ENCODE measurements around the gene TIFAB.

TIFAB gene

DNA sequence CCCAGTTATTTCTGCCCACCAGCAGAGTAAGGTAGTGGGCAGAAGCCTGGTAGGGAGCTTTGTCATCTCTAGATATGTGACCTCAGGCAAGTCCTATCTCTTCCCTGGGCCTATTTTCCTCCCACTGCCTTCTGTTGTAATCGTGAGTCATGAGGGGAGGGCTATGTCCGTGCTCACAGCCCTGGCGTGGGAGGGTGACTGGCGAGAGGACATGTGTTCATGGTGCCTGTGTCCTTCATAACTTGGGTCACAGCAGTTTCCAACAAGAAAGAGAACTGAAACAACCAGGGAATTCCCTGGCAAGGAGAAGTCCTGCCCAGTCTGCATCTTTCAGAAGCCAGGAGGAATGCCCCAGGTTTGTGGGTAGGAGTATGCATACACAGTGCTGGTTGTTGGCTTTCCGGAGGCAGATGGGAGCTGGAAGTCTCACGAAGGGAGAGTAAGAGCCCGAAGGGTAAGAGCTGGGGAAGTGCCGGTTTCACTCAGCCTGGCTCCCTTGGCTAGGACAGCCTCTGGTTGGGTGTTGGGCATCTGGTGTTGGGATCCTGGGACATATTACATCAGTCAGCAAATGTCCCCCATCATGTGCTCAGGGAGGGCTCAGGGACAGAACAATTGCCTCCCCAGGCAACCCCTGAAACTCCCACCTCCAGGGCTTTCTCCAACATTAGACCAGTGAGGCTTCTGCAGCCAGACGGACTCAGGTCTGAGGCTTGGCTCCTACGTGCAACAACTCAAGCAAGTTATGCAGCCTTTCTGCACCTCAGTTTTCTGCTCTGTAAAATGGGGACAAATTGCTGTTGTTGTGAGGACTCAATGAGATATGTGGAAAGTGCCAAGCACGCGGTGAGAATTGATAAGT lies 4.3 kb upstream of the TIFAB start:
- TF ChIP-seq, protein P1, sequence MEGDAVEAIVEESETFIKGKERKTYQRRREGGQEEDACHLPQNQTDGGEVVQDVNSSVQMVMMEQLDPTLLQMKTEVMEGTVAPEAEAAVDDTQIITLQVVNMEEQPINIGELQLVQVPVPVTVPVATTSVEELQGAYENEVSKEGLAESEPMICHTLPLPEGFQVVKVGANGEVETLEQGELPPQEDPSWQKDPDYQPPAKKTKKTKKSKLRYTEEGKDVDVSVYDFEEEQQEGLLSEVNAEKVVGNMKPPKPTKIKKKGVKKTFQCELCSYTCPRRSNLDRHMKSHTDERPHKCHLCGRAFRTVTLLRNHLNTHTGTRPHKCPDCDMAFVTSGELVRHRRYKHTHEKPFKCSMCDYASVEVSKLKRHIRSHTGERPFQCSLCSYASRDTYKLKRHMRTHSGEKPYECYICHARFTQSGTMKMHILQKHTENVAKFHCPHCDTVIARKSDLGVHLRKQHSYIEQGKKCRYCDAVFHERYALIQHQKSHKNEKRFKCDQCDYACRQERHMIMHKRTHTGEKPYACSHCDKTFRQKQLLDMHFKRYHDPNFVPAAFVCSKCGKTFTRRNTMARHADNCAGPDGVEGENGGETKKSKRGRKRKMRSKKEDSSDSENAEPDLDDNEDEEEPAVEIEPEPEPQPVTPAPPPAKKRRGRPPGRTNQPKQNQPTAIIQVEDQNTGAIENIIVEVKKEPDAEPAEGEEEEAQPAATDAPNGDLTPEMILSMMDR (IDR thresholded peaks at IDR 0.05; ENCODE audit: low read depth, low read length): no peak
- H3K4me3 ChIP-seq (ENCODE audit: low read depth, low read length): no peak overlapping the region

DNA sequence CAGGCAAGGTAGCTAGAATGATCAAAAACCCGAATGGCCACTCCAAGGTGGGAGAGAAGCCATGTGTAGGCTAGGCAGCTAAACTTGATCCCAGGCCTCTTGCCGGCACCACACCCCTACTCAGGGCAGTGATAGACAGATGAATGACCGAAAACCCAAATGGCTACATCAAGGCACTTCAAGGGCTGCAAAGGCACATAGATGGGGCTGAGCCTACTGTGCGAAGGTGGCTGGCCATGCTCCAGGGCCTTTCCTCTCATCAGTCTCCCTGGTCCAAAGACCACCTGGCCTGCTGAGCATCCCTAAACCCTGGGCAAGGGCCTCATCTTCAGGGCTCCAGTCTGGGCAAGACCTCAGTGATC lies 3.7 kb upstream of the TIFAB start:
- H3K4me3 ChIP-seq (ENCODE audit: low read depth, low read length): no peak overlapping the region
- TF ChIP-seq, protein P1 (IDR thresholded peaks at IDR 0.05; ENCODE audit: low read depth, low read length): no peak

DNA sequence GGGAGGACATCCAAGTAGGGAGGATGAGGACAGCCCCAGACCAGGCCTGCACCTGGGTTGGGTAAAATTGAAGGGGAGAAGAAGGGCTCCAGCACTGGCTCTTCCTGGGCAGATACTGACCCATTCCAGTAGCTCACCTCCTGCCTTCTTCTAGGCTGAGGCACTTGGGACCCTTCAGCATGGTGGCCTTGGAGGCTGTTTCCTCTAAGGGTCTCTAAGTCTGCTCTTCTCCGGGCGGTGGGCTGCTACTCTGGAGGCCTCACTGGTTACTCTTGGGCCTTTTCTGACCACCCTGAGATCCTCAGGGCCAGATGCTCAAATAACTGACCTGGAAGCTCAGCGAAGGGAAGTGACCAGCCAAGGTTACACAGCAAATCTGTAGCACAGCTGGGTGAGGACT lies 2.8 kb upstream of the TIFAB start:
- no peak overlapping the region for H3K4me3 ChIP-seq (ENCODE audit: low read depth, low read length)
- TF ChIP-seq, protein P1 (IDR thresholded peaks at IDR 0.05; ENCODE audit: low read depth, low read length): no peak

DNA sequence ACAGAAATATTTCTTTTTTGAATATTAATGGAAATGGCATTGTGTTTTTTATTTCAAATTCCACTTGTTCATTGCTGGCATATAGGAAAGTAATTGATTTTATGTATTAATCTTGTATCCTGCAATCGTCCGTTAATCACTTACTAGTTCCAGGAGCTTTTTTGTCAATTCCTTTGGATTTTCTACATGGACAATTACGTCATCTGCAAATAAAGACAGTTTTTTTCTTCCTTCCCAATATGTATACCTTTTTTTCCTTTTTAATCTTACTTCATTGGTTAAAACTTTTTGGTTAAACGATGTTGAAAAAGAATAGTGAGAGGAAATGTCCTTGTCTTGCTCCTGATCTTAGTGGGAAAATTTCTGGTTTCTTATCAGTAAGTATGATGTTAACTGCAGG lies 1.5 kb upstream of the TIFAB start:
- H3K4me3 ChIP-seq (ENCODE audit: low read depth, low read length): no peak overlapping the region
- TF ChIP-seq, protein P1 (IDR thresholded peaks at IDR 0.05; ENCODE audit: low read depth, low read length): no peak

DNA sequence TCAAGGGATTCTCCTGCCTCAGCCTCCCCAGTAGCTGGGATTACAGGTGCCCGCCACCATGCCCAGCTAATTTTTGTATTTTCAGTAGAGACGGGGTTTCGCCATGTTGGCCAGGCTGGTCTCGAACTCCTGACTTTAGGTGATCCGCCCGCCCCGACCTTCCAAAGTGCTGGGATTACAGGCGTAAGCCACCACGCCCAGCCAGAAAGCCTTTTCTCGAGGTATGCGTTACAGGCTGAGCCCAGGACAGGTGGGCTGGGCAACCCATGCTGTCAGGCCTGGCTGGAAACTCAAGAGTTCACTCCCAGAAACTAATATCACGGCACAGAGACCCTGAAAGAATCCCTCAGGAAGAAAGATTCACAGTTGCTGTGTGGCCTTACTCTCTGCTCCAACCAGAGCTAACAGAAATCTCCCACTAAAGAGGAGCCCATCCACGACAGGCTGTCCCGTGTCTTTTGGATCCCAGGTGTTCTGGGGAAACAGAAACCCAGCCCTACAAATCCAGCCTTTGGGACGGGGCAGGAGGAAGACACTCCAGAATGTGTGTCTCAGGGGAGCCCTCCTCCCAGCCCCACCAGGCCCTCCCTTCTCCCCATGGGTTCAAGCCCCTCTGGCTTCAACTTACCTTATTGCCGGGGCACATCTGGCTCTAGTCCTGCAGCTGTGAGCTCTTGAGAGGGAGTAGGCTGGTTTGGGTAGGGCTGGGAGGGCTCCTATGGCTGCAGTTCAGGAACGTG lies 400 bp downstream of the TIFAB start:
- no peak overlapping the region for H3K4me3 ChIP-seq (ENCODE audit: low read depth, low read length)
- TF ChIP-seq, protein P1 (IDR thresholded peaks at IDR 0.05; ENCODE audit: low read depth, low read length): no peak

DNA sequence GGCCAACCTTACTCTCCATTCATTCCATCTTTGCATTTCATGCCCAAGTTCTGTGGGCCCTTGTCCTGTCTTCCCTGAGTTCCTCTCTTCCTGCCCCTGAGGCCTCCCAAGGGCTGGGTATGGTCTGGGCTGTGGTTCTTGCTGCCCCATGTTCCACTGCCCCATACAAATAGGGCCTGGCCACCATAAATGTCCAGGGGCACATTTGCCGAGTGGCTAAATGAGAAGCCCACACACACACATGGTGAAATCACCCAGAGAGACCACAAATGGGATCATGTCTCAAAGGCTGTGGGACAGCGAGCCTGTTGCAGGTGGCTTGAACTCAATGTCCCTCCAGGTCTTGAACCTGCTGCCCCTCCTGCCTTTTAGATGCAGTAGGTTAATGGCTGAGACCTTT lies 1.2 kb downstream of the TIFAB start:
- H3K4me3 ChIP-seq (ENCODE audit: low read depth, low read length): no peak overlapping the region
- TF ChIP-seq, protein P1 (IDR thresholded peaks at IDR 0.05; ENCODE audit: low read depth, low read length): no peak

DNA sequence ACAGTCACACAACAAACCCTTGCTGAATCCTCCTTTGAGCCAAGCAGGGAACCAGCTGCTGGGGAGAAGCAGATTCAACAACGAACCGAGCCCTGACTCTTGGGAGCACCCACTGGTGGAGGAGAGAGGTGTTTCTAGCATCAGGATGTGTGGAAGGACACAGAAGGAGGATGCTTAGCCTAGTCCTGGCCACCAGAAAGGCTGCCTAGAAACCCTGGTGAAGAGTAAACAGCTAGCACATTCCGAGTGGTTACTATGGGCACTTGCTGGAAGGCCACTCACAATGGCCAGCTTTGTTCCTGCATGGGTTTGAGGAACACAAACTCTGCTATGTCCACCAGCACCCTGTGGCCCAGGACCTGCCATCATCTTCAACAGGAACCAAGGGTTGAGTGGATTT lies 1.8 kb downstream of the TIFAB start:
- TF ChIP-seq, protein P1 (IDR thresholded peaks at IDR 0.05; ENCODE audit: low read depth, low read length): no peak
- no peak overlapping the region for H3K4me3 ChIP-seq (ENCODE audit: low read depth, low read length)
